HepG2 (cell line): ENCODE results near the gene CD48. TPM values are rescaled to one million over a fixed set of nuclear protein-coding genes. Genes with fewer than 3 reads are reported as not detected.

ENCODE experiments used
- ATAC-seq: fragments of 200-7000 bp; cut with Tn5 transposase; 3 replicates; pipeline ENCODE4 v1.9.1; 2020; ENCODE audit warnings: mild to moderate bottlenecking, moderate library complexity
- BruUV-seq: library from RNA; stranded (reverse); fragments of 400-500 nt; replicated peaks from 2 replicates; lab custom pipeline; 2021; lab: Mats Ljungman, UMichigan
- CTCF ChIA-PET: fragments of 300-600 bp; formaldehyde crosslinking; extraction: SDS; loops from one replicate; lab custom pipeline; 2021; ENCODE audit warnings: low total read pairs, inconsistent platforms, low intra/inter-chr PET ratio; lab: Yijun Ruan, JAX
- POLR2A ChIA-PET: fragments of 350-600 bp; sonication (Branson Sonifier 250); formaldehyde crosslinking; loops from one replicate; lab custom pipeline; 2020; ENCODE audit warnings: antibody characterized with exemption, inconsistent platforms; lab: Yijun Ruan, JAX
- DNase-seq: peaks from one replicate; pipeline ENCODE4 v3.0.0-alpha.2; 2015; ENCODE audit warnings: low spot score
- FAIRE-seq: peaks from 3 replicates; lab custom pipeline; 2011; peaks lifted over from hg19 to GRCh38; lab: Jason Lieb, UNC
- H2AFZ ChIP-seq: one replicate; pipeline ENCODE4 v1.6.1; 2011; ENCODE audit warnings: low read length, inconsistent platforms
- H3K27ac ChIP-seq: fragments of 300-600 bp; 3 replicates; pipeline ENCODE4 v1.8.0; 2011; ENCODE audit warnings: mixed run types, mild to moderate bottlenecking, mixed read lengths, low read length, inconsistent platforms; ENCODE audit not compliant: insufficient read depth; ENCODE audit errors: extremely low read length
- H3K27me3 ChIP-seq, 2 experiments: fragments of 200-600 bp in 1 of 2; 2 replicates in 1 of 2; 3 replicates in 1 of 2; pipeline versions ENCODE4 v1.6.0 to v1.8.0; 2011; ENCODE audit warnings: low read length in 2 of 2, mild to moderate bottlenecking in 2 of 2, moderate library complexity in 2 of 2, inconsistent platforms in 1 of 2; ENCODE audit not compliant: insufficient read depth in 2 of 2, control insufficient read depth in 1 of 2
- H3K36me3 ChIP-seq, 2 experiments: fragments of 200-600 bp in 1 of 2; replicated peaks in 1 of 2; 2 replicates in 1 of 2; 3 replicates in 1 of 2; pipeline versions ENCODE4 v1.5.1 to v1.8.0; 2011; ENCODE audit warnings: low read length in 2 of 2, inconsistent platforms in 1 of 2; ENCODE audit not compliant: insufficient read depth in 2 of 2, control insufficient read depth in 1 of 2
- H3K4me1 ChIP-seq: 2 replicates; pipeline ENCODE4 v1.5.1; 2012; ENCODE audit warnings: low read length, inconsistent platforms; ENCODE audit not compliant: insufficient read depth
- H3K4me2 ChIP-seq: 2 replicates; pipeline ENCODE4 v1.6.0; 2011; ENCODE audit warnings: low read depth, low read length, inconsistent platforms
- H3K4me3 ChIP-seq, 3 experiments: fragments of 200-600 bp in 1 of 3; sonication (generic), shearing (Covaris generic) in 1 of 3; replicated peaks in 1 of 3; 2 replicates each; pipeline ENCODE4 v1.5.1; 2011 to 2016; ENCODE audit warnings: low read length in 3 of 3, inconsistent platforms in 2 of 3, low read depth in 2 of 3, mild to moderate bottlenecking in 2 of 3, control low read depth in 1 of 3, mixed read lengths in 1 of 3; ENCODE audit not compliant: insufficient read depth in 1 of 3
- H3K79me2 ChIP-seq: one replicate; pipeline ENCODE4 v1.6.1; 2011; ENCODE audit warnings: low read length, inconsistent platforms; ENCODE audit not compliant: insufficient read depth
- H3K9ac ChIP-seq: 2 replicates; pipeline ENCODE4 v1.6.0; 2011; ENCODE audit warnings: mild to moderate bottlenecking, low read depth, low read length, inconsistent platforms; ENCODE audit not compliant: insufficient read depth
- H3K9me3 ChIP-seq: 2 replicates; pipeline ENCODE4 v1.5.1; 2012; ENCODE audit warnings: mild to moderate bottlenecking, low read length
- H4K20me1 ChIP-seq: 2 replicates; pipeline ENCODE4 v1.6.0; 2011; ENCODE audit warnings: inconsistent platforms, mild to moderate bottlenecking, low read length, moderate library complexity; ENCODE audit not compliant: insufficient read depth
- ARID5B ChIP-seq: IDR thresholded peaks from 2 replicates; pipeline ENCODE4 v1.4.0; 2020; ENCODE audit warnings: mild to moderate bottlenecking, missing genetic modification reagents
- HCFC1 ChIP-seq: fragments of 150-350 bp; IDR thresholded peaks from 2 replicates; pipeline ENCODE4 v1.6.1; 2014; ENCODE audit warnings: low read depth, low read length
- HNRNPUL1 ChIP-seq: fragments of 200-400 bp; formaldehyde crosslinking; IDR thresholded peaks from 2 replicates; pipeline ENCODE4 v1.6.1; 2017; ENCODE audit warnings: low read depth, mild to moderate bottlenecking, low read length, moderate library complexity
- MAFK ChIP-seq, 2 experiments: IDR thresholded peaks in 1 of 2; conservative IDR thresholded peaks in 1 of 2; 2 replicates each; pipeline ENCODE4 v1.6.1; 2011; ENCODE audit warnings: improper control_type of control experiment in 2 of 2, low read length in 2 of 2
- NCOA5 ChIP-seq: sonication (generic); formaldehyde crosslinking; IDR thresholded peaks from 2 replicates; pipeline ENCODE4 v1.4.0; 2020; ENCODE audit warnings: missing genetic modification reagents
- NFKB2 ChIP-seq: sonication (generic); formaldehyde crosslinking; IDR thresholded peaks from 2 replicates; pipeline ENCODE4 v1.4.0; 2020; ENCODE audit warnings: missing genetic modification reagents, borderline replicate concordance
- NFKBIZ ChIP-seq: IDR thresholded peaks from 2 replicates; pipeline ENCODE4 v1.6.1; 2018; ENCODE audit warnings: missing genetic modification reagents, missing compliant biosample characterization
- NONO ChIP-seq, 2 experiments: fragments of 450-650 bp in 1 of 2; sonication (generic) in 1 of 2; formaldehyde crosslinking in 1 of 2; IDR thresholded peaks in 1 of 2; conservative IDR thresholded peaks in 1 of 2; 2 replicates each; pipeline versions ENCODE4 v1.6.1 to v1.8.0; 2017 to 2022; ENCODE audit warnings: mild to moderate bottlenecking in 1 of 2, missing genetic modification reagents in 1 of 2, moderate library complexity in 1 of 2
- NR2C2 ChIP-seq: sonication (generic); formaldehyde crosslinking; IDR thresholded peaks from 2 replicates; pipeline ENCODE4 v1.4.0; 2020; ENCODE audit warnings: missing genetic modification reagents, mild to moderate bottlenecking, moderate library complexity, borderline replicate concordance
- POLR2AphosphoS5 ChIP-seq: IDR thresholded peaks from 2 replicates; pipeline ENCODE4 v1.6.1; 2012; ENCODE audit warnings: low read depth, low read length
- SMARCC2 ChIP-seq: fragments of 450-650 bp; IDR thresholded peaks from 2 replicates; pipeline ENCODE4 v1.6.1; 2017; ENCODE audit warnings: antibody characterized with exemption, mild to moderate bottlenecking
- ZFP62 ChIP-seq: sonication (generic); formaldehyde crosslinking; IDR thresholded peaks from 2 replicates; pipeline ENCODE4 v1.4.0; 2020; ENCODE audit warnings: missing genetic modification reagents
- ZNF20 ChIP-seq: sonication (generic); formaldehyde crosslinking; IDR thresholded peaks from 2 replicates; pipeline ENCODE4 v1.4.0; 2020; ENCODE audit warnings: mild to moderate bottlenecking, moderate library complexity, missing genetic modification reagents
- ZNF235 ChIP-seq: sonication (generic); formaldehyde crosslinking; IDR thresholded peaks from 2 replicates; pipeline ENCODE4 v1.8.1; 2023; ENCODE audit warnings: mild to moderate bottlenecking, missing genetic modification reagents, borderline replicate concordance
- ZNF367 ChIP-seq: sonication (generic); formaldehyde crosslinking; IDR thresholded peaks from 2 replicates; pipeline ENCODE4 v1.4.0; 2020; ENCODE audit warnings: missing genetic modification reagents, borderline replicate concordance
- ZNF468 ChIP-seq: sonication (generic); formaldehyde crosslinking; IDR thresholded peaks from 2 replicates; pipeline ENCODE4 v1.8.0; 2022; ENCODE audit warnings: mild to moderate bottlenecking, moderate library complexity, missing genetic modification reagents
- ZNF607 ChIP-seq: sonication (generic); formaldehyde crosslinking; IDR thresholded peaks from 2 replicates; pipeline ENCODE4 v1.5.1; 2020; ENCODE audit warnings: missing genetic modification reagents, mild to moderate bottlenecking, borderline replicate concordance
- ZNF709 ChIP-seq: sonication (generic); formaldehyde crosslinking; IDR thresholded peaks from 2 replicates; pipeline ENCODE4 v1.5.0; 2020; ENCODE audit warnings: mild to moderate bottlenecking, missing genetic modification reagents
- ZNF747 ChIP-seq: sonication (generic); formaldehyde crosslinking; IDR thresholded peaks from 2 replicates; pipeline ENCODE4 v1.8.1; 2023; ENCODE audit warnings: missing genetic modification reagents, mild to moderate bottlenecking, borderline replicate concordance
- in situ Hi-C: cut with HindIII; loops from 2 replicates; pipeline ENCODE4 v1.10.0; 2017; ENCODE audit warnings: low pct_unique_long_range_greater_than_20kb; ENCODE audit not compliant: extremely low pct_ligation_motif_present
- intact Hi-C: fragments of 100-400 bp; cut with micrococcal nuclease; formaldehyde crosslinking; loops from one replicate; pipeline ENCODE4 v1.10.0; 2022; ENCODE audit not compliant: unreplicated experiment
- polyA plus RNA-seq, 8 experiments: library from polyadenylated mRNA; depleted of rRNA in 3 of 8; stranded (reverse) in 7 of 8; unstranded in 1 of 8; fragments of >200 nt; fragmentation: Illumina TruSeq in 4 of 8; extraction: Trizol in 4 of 8; gene quantifications; 2 replicates each; pipeline versions ENCODE4 v1.2.1 to v1.2.3, GENCODE V29; 2011 to 2016; ENCODE audit warnings: low read depth in 4 of 8, missing spikeins in 1 of 8, mixed read lengths in 1 of 8; ENCODE audit not compliant: insufficient read depth in 1 of 8
- total RNA-seq, 5 experiments: library from RNA; depleted of rRNA; stranded (reverse); fragments of >200 nt; fragmentation: Illumina TruSeq; extraction: Trizol; gene quantifications; 2 replicates each; pipeline ENCODE4 v1.2.3, GENCODE V29; 2016; ENCODE audit warnings: low read depth in 1 of 5

Gene CD48
- total and polyA plus RNA-seq, 2 of the 13 experiments (the other 11 are each of a cell fraction or from before 2014, with no cell fraction given), result not detected

GRCh38 chr1:160644399-160644798, 67.2 kb downstream of the CD48 start:
- POLR2A ChIA-PET, result no interaction called here
- no peaks in the 10 kb centered on the region for H3K36me3 ChIP-seq
- FAIRE-seq (no peak), DNase-seq (no peak)
- no TSS peak for BruUV-seq
- no peak overlapping the region for H3K4me3 ChIP-seq
- peaks cover 6% of the 10 kb centered on the region for H3K4me1 ChIP-seq
- H3K79me2 ChIP-seq, result no peaks in the 10 kb centered on the region
- CTCF ChIA-PET, result no interaction called here
- intact Hi-C loops (no loop called here), in situ Hi-C loops (no loop called here)
- no peaks in the 10 kb centered on the region for H3K9me3 ChIP-seq
- peaks cover 0 to 3% of the 10 kb centered on the region in 2 experiments; a peak in 2 of 5 replicates for H3K27me3 ChIP-seq
- H3K4me2 ChIP-seq, result no peak overlapping the region
- H3K27ac ChIP-seq, result no peak overlapping the region
- no peaks in the 10 kb centered on the region for H4K20me1 ChIP-seq
- TF ChIP-seq ZNF20 (CRISPR knock-in tag) (no peak), ARID5B (CRISPR knock-in tag) (no peak), ZNF235 (CRISPR knock-in tag) (no peak), NCOA5 (no peak), NFKB2 (CRISPR knock-in tag) (no peak), HNRNPUL1 (no peak), SMARCC2 (no peak), POLR2AphosphoS5 (no peak), NONO (IDR thresholded peaks at IDR 0.05) (no peak), NONO (CRISPR knock-in tag; conservative IDR thresholded peaks at IDR 0.05) (no peak), NFKBIZ (CRISPR knock-in tag) (no peak), ZNF607 (CRISPR knock-in tag) (no peak), ZFP62 (no peak), ZNF747 (CRISPR knock-in tag) (no peak), NR2C2 (CRISPR knock-in tag) (no peak), ZNF367 (CRISPR knock-in tag) (no peak), ZNF468 (no peak), HCFC1 (no peak), MAFK (conservative IDR thresholded peaks at IDR 0.05 in 1 of 2, IDR thresholded peaks at IDR 0.05 in 1 of 2; ENCODE audit: low read length in 2 of 2) (no peak), ZNF709 (CRISPR knock-in tag) (no peak)
- TF ChIP-seq, all 625 proteins: peak for 0
- no peak for ATAC-seq
- Histone ChIP-seq H3K9ac (no peak overlapping the region), H2AFZ (no peak overlapping the region)
